Neuron (in vitro differentiated cells): ENCODE data around the gene GREB1.

Source experiments
- H2AFZ ChIP-seq: one replicate; pipeline ENCODE4 v1.6.1; 2013; ENCODE audit warnings: low read depth, mild to moderate bottlenecking, inconsistent platforms, low read length, moderate library complexity
- H3K27me3 ChIP-seq: one replicate; pipeline ENCODE4 v1.6.1; 2013; ENCODE audit warnings: low read length; ENCODE audit not compliant: insufficient read depth
- H3K36me3 ChIP-seq: one replicate; pipeline ENCODE4 v1.6.1; 2013; ENCODE audit warnings: low read length; ENCODE audit not compliant: insufficient read depth
- H3K4me1 ChIP-seq: one replicate; pipeline ENCODE4 v1.6.1; 2013; ENCODE audit warnings: low read length; ENCODE audit not compliant: insufficient read depth
- H3K4me3 ChIP-seq: 2 replicates; pipeline ENCODE4 v1.5.1; 2013; ENCODE audit warnings: mild to moderate bottlenecking, low read length, moderate library complexity
- H3K9me3 ChIP-seq: one replicate; pipeline ENCODE4 v1.6.1; 2013; ENCODE audit warnings: low read length

GREB1 gene

GRCh38 chr2:11661891-11662435 is 128.1 kb downstream of the GREB1 start:
- Histone ChIP-seq H3K27me3 (peaks cover 5% of the 10 kb centered on the region), H3K4me3 (no peak overlapping the region), H3K9me3 (no peaks in the 10 kb centered on the region), H3K4me1 (no peaks in the 10 kb centered on the region), H2AFZ (no peak overlapping the region), H3K36me3 (no peaks in the 10 kb centered on the region)

- Histone ChIP-seq H3K4me3 (no peak overlapping the region), H3K4me1 (no peaks in the 10 kb centered on the region), H2AFZ (no peak overlapping the region), H3K36me3 (no peaks in the 10 kb centered on the region), H3K9me3 (no peaks in the 10 kb centered on the region), H3K27me3 (peaks cover 5% of the 10 kb centered on the region)
Measured at GRCh38 chr2:11662882-11663281, 129.0 kb downstream of the GREB1 start.

GRCh38 chr2:11663427-11663826 is 129.6 kb downstream of the GREB1 start:
- Histone ChIP-seq H3K4me3 (no peak overlapping the region), H3K9me3 (no peaks in the 10 kb centered on the region), H3K36me3 (no peaks in the 10 kb centered on the region), H2AFZ (no peak overlapping the region), H3K4me1 (no peaks in the 10 kb centered on the region), H3K27me3 (peaks cover 5% of the 10 kb centered on the region)

GRCh38 chr2:11665028-11665427 is 131.2 kb downstream of the GREB1 start:
- H3K4me3 ChIP-seq, result no peak overlapping the region
- no peaks in the 10 kb centered on the region for H3K36me3 ChIP-seq
- H3K4me1 ChIP-seq, result peaks cover 2% of the 10 kb centered on the region
- H3K27me3 ChIP-seq, result peaks cover 12% of the 10 kb centered on the region
- no peaks in the 10 kb centered on the region for H3K9me3 ChIP-seq
- no peak overlapping the region for H2AFZ ChIP-seq

DNA sequence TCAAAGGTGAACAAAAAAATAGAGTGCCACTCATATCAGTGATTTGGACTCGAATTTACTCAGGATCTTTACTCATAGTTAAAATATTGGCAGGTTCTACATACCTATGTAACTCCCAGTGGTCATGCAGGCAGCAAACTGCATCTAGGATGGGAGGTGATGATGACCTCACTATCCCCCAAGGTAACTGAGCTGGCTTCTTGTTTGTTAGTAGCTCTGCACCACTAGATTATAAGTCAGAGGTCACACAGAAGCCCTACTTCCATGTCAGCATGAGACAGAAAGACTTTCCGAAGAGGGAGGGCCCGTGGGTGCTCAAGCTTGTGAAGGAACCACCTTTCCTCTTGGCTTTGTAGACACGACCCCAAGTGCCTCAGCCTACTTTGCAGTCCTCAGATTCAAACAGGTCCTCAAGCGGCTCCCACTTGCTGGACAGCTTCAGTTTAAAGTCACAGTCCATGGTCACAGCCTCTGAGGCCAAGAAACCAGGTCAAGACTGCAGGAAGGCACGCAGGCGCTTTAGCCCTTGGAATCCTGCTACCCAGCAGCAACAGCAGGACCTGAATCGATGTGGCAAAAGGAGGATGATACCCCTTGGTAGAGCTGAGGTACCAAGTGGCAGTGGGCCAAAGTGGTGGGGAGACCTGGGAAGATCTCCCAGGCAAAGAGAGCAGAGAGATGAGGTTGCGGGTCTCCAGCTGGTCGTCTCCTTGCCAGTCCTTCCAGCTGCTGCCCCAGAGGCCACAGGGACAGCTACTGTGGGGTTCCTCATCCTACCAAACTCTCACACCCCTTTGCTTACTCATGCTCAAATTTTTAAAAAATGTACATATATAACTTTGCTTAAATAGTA is 131.9 kb downstream of the GREB1 start:
- Histone ChIP-seq H2AFZ (no peak overlapping the region), H3K4me1 (peaks cover 2% of the 10 kb centered on the region), H3K9me3 (no peaks in the 10 kb centered on the region), H3K4me3 (no peak overlapping the region), H3K27me3 (peaks cover 16% of the 10 kb centered on the region), H3K36me3 (no peaks in the 10 kb centered on the region)

- Histone ChIP-seq H3K9me3 (no peaks in the 10 kb centered on the region), H3K36me3 (no peaks in the 10 kb centered on the region), H3K27me3 (peaks cover 16% of the 10 kb centered on the region), H3K4me1 (peaks cover 2% of the 10 kb centered on the region), H2AFZ (no peak overlapping the region), H3K4me3 (no peak overlapping the region)
Measured at GRCh38 chr2:11667194-11667593, 133.3 kb downstream of the GREB1 start.

- H3K27me3 ChIP-seq, result peaks cover 16% of the 10 kb centered on the region
- H3K36me3 ChIP-seq, result no peaks in the 10 kb centered on the region
- H3K4me3 ChIP-seq, result no peak overlapping the region
- no peak overlapping the region for H2AFZ ChIP-seq
- H3K9me3 ChIP-seq, result no peaks in the 10 kb centered on the region
- H3K4me1 ChIP-seq, result peaks cover 2% of the 10 kb centered on the region
Measured at GRCh38 chr2:11667866-11668637, 134.2 kb downstream of the GREB1 start.

- no peaks in the 10 kb centered on the region for H3K9me3 ChIP-seq
- no peak within 1 kb of the TSS for H3K4me3 ChIP-seq
- H3K4me1 ChIP-seq, result peaks cover 2% of the 10 kb centered on the region
- peaks cover 16% of the 10 kb centered on the region for H3K27me3 ChIP-seq
- no peaks in the 10 kb centered on the region for H3K36me3 ChIP-seq
- H2AFZ ChIP-seq, result no peak within 1 kb of the TSS
Measured at GRCh38 chr2:11669454-11670291, 135.8 kb downstream of the GREB1 start, which contains the start of gene NTSR2. NTSR2 (minus strand) TSS chr2:11670195; CDS start chr2:11670129, 66 bp downstream.

GRCh38 chr2:11672407-11672806 is 138.6 kb downstream of the GREB1 start:
- Histone ChIP-seq H3K36me3 (no peaks in the 10 kb centered on the region), H2AFZ (no peak overlapping the region), H3K9me3 (no peaks in the 10 kb centered on the region), H3K4me1 (peaks cover 2% of the 10 kb centered on the region), H3K4me3 (no peak overlapping the region), H3K27me3 (peaks cover 18% of the 10 kb centered on the region)

DNA sequence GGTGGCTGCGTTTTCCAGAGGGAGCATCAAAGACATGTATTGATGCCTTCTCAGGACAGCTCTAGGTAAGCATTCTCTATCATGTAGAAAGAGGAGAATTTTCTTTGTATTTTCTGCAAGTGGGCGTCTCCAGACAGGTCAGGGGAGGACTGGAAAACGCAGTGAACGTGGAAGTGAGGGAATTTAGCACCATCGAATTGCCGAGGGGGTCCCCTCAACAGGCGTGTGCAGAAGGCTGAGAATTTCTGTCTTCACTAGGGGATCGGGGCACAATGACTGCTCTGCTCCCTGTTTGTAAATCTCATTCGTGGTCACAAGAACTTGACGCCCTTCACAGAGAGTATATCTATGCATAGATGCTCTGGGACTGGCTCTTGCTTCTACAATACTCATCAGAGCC is 141.1 kb downstream of the GREB1 start:
- H2AFZ ChIP-seq, result no peak overlapping the region
- peaks cover under 1% of the 10 kb centered on the region for H3K4me1 ChIP-seq
- H3K9me3 ChIP-seq, result no peaks in the 10 kb centered on the region
- peaks cover 29% of the 10 kb centered on the region for H3K27me3 ChIP-seq
- H3K4me3 ChIP-seq, result no peak overlapping the region
- H3K36me3 ChIP-seq, result no peaks in the 10 kb centered on the region

DNA sequence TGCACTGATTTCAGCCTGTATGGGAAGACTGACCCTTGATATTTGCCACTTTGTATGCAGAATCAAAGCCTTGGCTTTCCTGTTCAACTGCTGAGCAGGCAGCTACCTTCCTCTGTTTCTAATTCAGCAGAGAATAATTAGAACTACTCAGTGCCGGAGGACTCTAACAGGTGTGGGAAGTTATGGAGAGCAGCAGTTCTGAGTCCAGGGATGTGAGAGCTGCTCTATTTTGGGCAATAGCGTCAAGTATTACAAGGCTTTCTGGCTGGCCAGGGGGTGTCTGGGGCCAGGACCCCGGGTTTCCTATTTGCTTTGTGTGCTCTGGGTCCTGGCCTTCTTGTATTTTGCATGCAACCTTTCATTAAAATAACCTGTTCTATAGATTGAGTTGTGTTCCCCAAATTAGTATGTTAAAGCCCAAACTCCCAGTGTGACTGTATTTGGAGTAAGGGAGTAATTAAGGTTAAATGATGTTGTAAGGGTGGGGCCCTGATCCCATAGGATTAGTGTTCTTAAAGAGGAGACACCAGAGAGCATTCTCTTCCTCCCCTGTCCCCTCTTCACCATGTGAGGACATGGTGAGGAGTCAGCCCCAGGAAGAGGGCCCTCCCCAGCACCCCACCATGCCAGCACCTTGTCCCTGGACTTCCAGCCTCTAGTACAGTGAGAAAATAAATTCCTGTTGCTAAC is 141.7 kb downstream of the GREB1 start:
- Histone ChIP-seq H3K9me3 (no peaks in the 10 kb centered on the region), H3K27me3 (peaks cover 25% of the 10 kb centered on the region)

DNA sequence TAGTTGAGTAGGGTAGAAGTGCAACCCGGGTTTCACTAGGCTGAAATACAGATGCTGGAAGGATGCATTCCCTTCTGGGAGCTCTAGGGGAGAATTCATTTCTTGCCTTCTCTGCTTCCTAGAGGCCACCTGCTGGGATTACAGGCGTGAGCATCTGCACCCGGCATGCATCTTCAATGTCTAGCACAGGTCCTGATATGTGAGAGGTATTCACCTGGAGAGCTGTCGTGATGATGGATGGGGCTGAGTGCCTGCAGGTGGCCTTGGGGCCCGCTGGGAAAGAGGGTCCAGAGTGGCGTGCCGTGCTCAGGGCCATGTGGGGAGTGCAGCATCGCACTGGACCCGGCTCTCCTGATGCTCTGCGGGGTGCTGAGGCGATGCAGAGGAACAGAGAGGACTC is 142.8 kb downstream of the GREB1 start:
- no peaks in the 10 kb centered on the region for H3K9me3 ChIP-seq

More for the DNA sequence above, 141.7 kb downstream of the GREB1 start:
- no peak overlapping the region for H2AFZ ChIP-seq
- H3K36me3 ChIP-seq, result no peaks in the 10 kb centered on the region
- peaks cover 3% of the 10 kb centered on the region for H3K4me1 ChIP-seq
- no peak overlapping the region for H3K4me3 ChIP-seq

More for the DNA sequence above, 142.8 kb downstream of the GREB1 start:
- no peak overlapping the region for H3K4me3 ChIP-seq
- peaks cover 8% of the 10 kb centered on the region for H3K4me1 ChIP-seq
- no peak overlapping the region for H2AFZ ChIP-seq
- H3K36me3 ChIP-seq, result no peaks in the 10 kb centered on the region
- peaks cover 25% of the 10 kb centered on the region for H3K27me3 ChIP-seq
